ENCODE data around the gene OLFML1. TPM values are rescaled to one million over a fixed set of nuclear protein-coding genes. Genes with fewer than 3 reads are reported as not detected.

The OLFML1 gene
- total RNA-seq, 2 donors from 2014 or later = not detected

DNA sequence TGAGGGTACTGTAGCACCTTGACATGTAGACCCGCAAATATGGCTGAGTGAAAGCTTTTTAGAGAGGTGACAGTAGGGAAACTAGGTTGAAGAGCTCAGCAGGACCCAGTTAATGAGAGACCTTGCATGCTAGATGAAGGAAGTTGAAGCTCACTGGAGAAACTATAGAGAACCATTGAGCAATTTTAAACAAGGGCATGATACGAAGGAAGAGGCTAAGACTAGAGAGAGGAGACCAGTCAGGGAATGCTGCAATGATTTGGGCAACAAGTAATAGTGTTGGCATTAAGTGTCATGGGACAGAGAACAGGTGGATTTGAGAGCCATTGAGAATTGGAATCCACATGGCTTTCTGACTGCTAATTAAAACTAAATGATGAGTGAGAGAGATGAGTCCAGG is 4.1 kb downstream of the OLFML1 start:
- no peaks in the 10 kb centered on the region for H3K27me3 Mint-ChIP-seq
- no peaks in the 10 kb centered on the region for H3K9me3 Mint-ChIP-seq
- ATAC-seq (replicated peaks) = no peak
- H3K36me3 Mint-ChIP-seq (ENCODE audit: low read depth) = no peaks in the 10 kb centered on the region
- no peaks in the 10 kb centered on the region for H3K4me1 Mint-ChIP-seq
- no peak overlapping the region for H3K4me3 Mint-ChIP-seq
- H3K27ac Mint-ChIP-seq = no peak overlapping the region

DNA sequence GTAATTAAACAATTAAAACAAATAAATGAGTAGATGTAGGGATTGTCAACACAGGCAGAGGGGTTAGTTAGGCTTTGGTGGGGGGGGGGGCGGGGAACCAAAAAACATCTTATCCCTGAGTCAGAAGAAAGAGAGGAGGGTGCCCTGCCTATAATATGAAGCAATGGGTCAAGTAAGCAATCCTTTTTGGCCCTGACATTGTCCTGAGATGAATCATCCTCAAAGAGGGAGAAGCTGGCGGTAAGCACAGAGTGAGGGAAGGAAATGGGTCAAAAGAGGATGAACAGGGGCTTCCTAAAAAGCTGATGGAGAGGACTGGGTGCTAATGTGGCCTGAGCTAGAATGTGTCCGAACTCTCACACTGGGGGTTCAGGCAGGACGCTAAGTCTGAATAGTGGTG is 4.7 kb downstream of the OLFML1 start:
- Mint-ChIP-seq H3K4me3 (no peak overlapping the region), H3K27ac (no peak overlapping the region), H3K9me3 (no peaks in the 10 kb centered on the region), H3K36me3 (ENCODE audit: low read depth) (no peaks in the 10 kb centered on the region), H3K4me1 (no peaks in the 10 kb centered on the region), H3K27me3 (no peaks in the 10 kb centered on the region)
- ATAC-seq (replicated peaks) = no peak

DNA sequence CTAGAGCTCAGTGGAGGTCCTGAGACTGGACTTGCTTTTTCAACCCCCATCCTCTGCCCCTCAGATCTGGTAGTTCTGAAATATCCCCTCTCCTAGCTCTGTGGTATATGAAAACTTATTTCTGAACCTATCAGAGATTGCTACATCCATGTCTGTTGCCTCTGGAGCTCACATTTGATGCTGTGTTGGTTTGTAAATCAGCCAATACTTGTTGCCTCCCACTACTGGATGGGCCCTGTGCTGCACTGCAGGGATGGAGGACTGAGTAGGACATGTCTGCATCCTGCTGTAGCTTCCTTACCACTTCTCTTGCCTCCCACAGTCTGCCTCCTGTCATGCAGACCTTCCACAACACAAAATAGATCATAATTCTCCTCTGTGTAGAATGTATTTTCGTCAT is 5.2 kb downstream of the OLFML1 start:
- Mint-ChIP-seq H3K27me3 (no peaks in the 10 kb centered on the region), H3K9me3 (no peaks in the 10 kb centered on the region), H3K4me3 (no peak overlapping the region), H3K27ac (no peak overlapping the region), H3K36me3 (ENCODE audit: low read depth) (no peaks in the 10 kb centered on the region), H3K4me1 (no peaks in the 10 kb centered on the region)
- no peak for ATAC-seq (replicated peaks)

DNA sequence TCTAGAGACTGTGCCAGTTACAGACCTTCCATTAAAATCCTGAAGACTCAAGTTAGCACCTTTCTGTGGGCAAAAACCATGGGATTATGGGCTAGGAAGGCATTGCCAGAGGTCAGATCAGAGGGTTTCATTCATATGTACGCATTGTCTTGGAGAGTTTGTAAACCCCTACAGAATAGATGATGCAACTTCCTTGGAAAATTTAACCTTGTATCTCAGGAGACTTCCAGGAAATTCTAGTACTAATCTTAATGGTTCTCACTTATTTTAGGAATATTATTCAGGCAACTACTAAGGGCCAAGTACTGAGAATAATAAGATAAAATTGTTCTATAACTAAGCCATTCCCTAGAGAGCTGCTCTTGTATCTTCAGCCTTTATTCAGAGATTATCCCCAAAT is 6.9 kb downstream of the OLFML1 start:
- Mint-ChIP-seq H3K27me3 (no peaks in the 10 kb centered on the region), H3K4me1 (peaks cover 4% of the 10 kb centered on the region), H3K36me3 (ENCODE audit: low read depth) (no peaks in the 10 kb centered on the region), H3K9me3 (no peaks in the 10 kb centered on the region), H3K27ac (no peak overlapping the region), H3K4me3 (no peak overlapping the region)
- ATAC-seq (replicated peaks) = no peak

DNA sequence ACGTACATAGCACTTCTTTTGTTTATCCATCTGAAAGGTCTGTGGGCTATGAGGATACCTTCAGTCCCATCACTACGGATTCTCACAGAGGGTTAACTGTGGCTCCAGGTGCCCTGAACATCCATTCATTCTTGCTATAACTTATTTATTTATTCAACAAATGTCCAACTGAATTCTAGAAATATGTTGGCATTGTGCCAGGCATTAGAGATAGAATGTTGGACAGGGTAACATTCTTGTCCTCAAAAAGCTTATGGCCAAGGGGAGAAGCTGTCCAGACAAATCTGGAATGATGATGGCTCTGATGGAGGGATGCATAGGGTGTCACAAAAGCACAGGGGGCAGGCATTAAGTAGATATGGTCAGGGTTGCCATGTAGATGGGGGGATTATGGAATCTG is 8.4 kb downstream of the OLFML1 start:
- ATAC-seq (replicated peaks) = no peak
- H3K4me1 Mint-ChIP-seq = peaks cover 4% of the 10 kb centered on the region
- H3K36me3 Mint-ChIP-seq (ENCODE audit: low read depth) = no peaks in the 10 kb centered on the region
- no peak overlapping the region for H3K27ac Mint-ChIP-seq
- no peaks in the 10 kb centered on the region for H3K27me3 Mint-ChIP-seq
- no peaks in the 10 kb centered on the region for H3K9me3 Mint-ChIP-seq
- no peak overlapping the region for H3K4me3 Mint-ChIP-seq

DNA sequence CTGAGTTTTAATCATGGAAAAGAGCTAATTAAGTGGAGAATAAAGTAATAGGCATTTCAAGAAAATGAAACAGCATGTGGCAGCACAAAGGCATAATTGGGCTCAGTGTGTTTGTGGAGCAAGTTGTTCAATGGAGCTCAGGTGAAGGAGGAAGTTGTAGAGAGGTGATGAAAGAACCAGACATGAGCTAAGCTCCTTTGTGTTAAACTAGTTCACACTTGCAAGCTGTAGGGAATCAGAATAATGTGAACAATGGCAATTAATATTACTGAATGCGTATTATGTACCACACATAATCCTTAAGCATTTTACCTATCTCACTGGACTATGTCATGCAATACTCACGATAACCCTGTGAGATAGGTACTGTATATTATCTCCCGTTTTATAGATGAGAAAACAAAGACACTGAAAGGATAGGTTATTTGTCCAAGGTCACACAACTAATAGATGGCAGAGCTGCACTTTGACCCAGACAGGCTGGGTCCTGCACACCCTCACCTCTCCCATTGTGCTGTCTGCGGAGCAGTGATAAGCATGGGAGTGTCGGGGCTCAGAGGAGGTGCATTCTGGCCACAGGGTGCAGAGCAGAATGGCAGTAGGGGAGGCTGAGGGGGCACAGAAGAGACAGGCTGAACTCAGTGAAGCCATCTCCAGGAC is 8.9 kb downstream of the OLFML1 start:
- no peak overlapping the region for H3K27ac Mint-ChIP-seq
- H3K4me1 Mint-ChIP-seq = peaks cover 4% of the 10 kb centered on the region
- H3K27me3 Mint-ChIP-seq = no peaks in the 10 kb centered on the region
- no peak overlapping the region for H3K4me3 Mint-ChIP-seq
- no peaks in the 10 kb centered on the region for H3K36me3 Mint-ChIP-seq (ENCODE audit: low read depth)
- H3K9me3 Mint-ChIP-seq = no peaks in the 10 kb centered on the region
- ATAC-seq (replicated peaks) = no peak

DNA sequence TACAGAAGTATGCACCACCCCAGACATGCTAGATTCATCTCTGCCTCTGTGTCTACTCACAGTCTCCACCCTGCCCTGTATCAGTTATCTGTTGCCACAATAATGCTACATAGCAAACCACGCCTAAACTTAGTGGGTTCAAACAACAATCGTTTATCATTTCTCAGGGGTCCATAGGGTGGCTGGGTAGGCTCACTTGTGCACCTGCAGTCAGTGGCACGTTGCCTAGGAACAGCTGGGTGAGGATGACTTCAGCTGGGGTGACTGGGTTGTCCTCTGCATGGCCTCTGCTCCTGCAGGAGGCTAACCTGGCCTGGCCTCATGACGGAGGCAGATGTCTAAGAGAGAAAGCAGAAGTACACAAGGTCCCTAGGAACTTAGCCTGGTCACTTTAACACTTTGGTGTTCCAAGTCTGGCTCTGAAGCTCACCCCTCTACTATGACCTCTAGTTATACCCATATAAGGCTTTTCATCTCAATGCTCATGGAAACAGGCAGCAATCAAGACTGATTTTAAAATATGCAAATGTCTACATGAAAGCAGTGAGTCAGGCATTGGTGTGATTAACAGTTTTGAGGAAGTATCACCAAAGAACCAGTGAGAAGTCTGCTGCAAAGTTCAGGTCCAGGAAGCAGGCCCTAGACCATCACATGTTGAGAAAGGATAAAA is 10.7 kb downstream of the OLFML1 start:
- no peaks in the 10 kb centered on the region for H3K27me3 Mint-ChIP-seq
- H3K4me1 Mint-ChIP-seq = peaks cover 4% of the 10 kb centered on the region
- ATAC-seq (replicated peaks) = peak; percentile 73
- no peaks in the 10 kb centered on the region for H3K36me3 Mint-ChIP-seq (ENCODE audit: low read depth)
- peak overlapping the region; percentile 1 for H3K27ac Mint-ChIP-seq
- H3K4me3 Mint-ChIP-seq = no peak overlapping the region
- H3K9me3 Mint-ChIP-seq = no peaks in the 10 kb centered on the region

DNA sequence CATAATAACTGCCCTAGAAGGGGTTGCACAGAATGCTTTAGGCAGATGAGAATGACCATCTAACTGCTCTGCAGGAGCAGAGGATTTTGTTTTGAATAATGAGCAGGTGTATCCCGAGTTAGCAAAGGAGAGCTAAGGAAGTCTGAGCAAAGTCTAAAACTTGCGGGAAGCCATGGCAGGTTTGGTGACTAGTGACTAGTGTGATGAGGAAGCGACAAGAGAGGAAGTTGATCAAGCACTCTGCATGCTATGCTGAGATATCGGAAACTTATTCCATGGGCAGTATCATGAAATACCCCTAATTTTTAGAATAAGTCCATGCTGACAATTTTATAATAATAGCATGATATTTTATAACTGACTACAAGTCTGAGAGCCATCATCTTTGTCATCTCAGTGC is 12.9 kb downstream of the OLFML1 start:
- no peaks in the 10 kb centered on the region for H3K9me3 Mint-ChIP-seq
- H3K4me1 Mint-ChIP-seq = peaks cover 4% of the 10 kb centered on the region
- no peak for ATAC-seq (replicated peaks)
- H3K27me3 Mint-ChIP-seq = no peaks in the 10 kb centered on the region
- H3K4me3 Mint-ChIP-seq = no peak overlapping the region
- H3K27ac Mint-ChIP-seq = no peak overlapping the region
- H3K36me3 Mint-ChIP-seq (ENCODE audit: low read depth) = no peaks in the 10 kb centered on the region

DNA sequence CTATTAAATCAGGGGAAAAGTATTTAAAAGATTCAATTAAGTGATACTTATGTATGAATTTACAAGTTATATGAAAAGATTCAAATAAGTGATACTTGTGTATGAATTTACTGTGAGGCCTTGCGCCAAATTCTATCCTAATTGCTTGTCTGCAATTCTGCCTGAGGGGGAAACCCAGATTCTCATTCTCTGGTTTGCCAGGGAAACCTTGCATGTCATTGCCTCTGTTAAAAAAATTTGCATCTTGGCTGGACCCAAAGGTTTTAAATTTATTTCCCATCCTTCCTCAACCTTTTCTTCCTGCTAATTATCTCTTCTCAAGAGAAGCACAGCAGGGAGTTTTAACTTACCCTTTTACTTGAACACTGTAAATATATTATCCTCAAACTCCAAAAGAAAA is 13.8 kb downstream of the OLFML1 start:
- H3K4me1 Mint-ChIP-seq = peaks cover 4% of the 10 kb centered on the region
- no peaks in the 10 kb centered on the region for H3K27me3 Mint-ChIP-seq
- no peak for ATAC-seq (replicated peaks)
- H3K9me3 Mint-ChIP-seq = no peaks in the 10 kb centered on the region
- H3K36me3 Mint-ChIP-seq (ENCODE audit: low read depth) = no peaks in the 10 kb centered on the region
- no peak overlapping the region for H3K4me3 Mint-ChIP-seq
- H3K27ac Mint-ChIP-seq = no peak overlapping the region

DNA sequence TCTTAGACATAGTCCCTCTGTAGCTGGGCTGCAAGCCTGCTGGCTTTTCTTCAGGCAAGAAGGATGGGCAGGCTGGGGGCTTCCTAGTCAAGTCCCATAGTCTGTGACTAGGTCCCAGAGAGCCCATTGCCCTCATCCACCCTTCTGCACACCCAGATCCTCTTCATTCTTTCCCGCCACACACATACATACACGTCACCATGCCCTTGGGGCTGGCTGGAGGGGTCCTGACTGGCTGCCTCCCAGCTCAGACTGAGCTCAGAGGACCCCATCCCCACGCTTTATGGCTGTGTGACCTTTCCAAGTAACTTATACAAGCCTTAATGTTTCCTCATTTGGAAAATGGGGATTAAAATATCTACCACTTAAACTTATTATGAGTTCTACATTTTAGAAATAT is 14.9 kb downstream of the OLFML1 start:
- peaks cover 4% of the 10 kb centered on the region for H3K4me1 Mint-ChIP-seq
- H3K27ac Mint-ChIP-seq = no peak overlapping the region

DNA sequence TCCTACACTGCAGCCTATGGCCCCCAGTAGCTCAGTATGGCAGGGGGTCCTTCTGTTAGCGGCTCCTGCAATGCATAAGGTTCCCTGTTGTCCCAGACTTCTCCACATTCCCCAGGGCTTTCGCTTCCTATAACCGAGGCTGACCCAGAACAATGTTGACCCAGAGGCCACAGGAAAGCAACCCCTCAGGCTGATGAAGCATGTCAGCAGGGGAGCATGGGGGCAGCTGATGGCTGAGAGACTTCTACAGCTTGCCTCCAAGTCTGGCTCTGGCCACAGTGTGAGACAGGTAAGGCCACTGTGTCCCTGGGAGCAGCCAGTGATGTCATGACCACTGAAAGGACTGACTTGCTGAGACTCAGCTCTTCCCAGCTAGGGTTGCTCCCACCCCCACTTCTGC is 15.9 kb downstream of the OLFML1 start:
- Mint-ChIP-seq H3K36me3 (ENCODE audit: low read depth) (no peaks in the 10 kb centered on the region), H3K27ac (no peak overlapping the region), H3K9me3 (no peaks in the 10 kb centered on the region), H3K27me3 (no peaks in the 10 kb centered on the region), H3K4me1 (peaks cover under 1% of the 10 kb centered on the region), H3K4me3 (no peak overlapping the region)
- ATAC-seq (replicated peaks) = no peak

More for the DNA sequence above, 14.9 kb downstream of the OLFML1 start:
- Mint-ChIP-seq H3K36me3 (ENCODE audit: low read depth) (no peaks in the 10 kb centered on the region), H3K9me3 (no peaks in the 10 kb centered on the region), H3K27me3 (no peaks in the 10 kb centered on the region), H3K4me3 (no peak overlapping the region)
- ATAC-seq (replicated peaks) = no peak

DNA sequence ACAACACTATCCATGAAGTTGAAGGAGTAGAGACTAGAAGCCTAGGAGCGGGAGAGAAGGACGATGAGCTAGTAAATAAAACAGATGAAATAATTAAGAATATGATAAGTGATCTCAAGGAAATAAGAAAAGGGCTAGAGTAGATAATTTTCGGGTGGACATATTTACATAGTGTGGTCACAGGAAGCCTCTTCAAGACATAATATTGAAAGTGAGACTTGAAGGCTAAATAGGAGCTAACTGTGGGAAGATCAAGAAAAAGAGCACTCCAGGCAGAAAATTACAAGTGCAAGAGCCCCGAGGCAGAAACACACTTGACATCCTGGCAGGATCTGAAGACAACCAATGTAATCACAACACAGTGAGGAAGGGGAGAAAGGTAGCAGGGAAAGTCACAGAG is 16.6 kb downstream of the OLFML1 start:
- no peaks in the 10 kb centered on the region for H3K36me3 Mint-ChIP-seq (ENCODE audit: low read depth)
- H3K4me1 Mint-ChIP-seq = no peaks in the 10 kb centered on the region
- no peaks in the 10 kb centered on the region for H3K9me3 Mint-ChIP-seq
- no peaks in the 10 kb centered on the region for H3K27me3 Mint-ChIP-seq
- H3K4me3 Mint-ChIP-seq = no peak overlapping the region
- H3K27ac Mint-ChIP-seq = no peak overlapping the region
- ATAC-seq (replicated peaks) = no peak

DNA sequence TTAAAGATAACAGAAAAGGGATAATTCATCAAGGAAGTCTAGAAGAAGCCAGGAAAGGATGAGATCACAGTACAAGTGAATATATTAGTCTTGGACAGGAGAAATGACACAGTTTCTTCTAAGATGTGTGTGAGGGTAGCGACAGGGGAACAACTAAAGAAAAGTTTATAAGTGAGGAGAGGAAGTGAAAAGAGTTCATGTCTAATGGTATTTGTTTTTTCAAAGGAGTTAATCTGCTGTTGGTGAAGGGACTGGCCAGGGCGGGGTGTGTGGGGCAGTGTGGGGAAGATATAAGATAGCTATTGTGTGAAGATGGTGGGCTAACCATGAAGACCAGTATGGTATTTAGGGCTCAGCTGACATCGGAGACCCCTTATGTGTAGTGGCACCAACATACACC is 20.9 kb downstream of the OLFML1 start:
- H3K27ac Mint-ChIP-seq = no peak overlapping the region
- no peak overlapping the region for H3K4me3 Mint-ChIP-seq
- H3K4me1 Mint-ChIP-seq = no peaks in the 10 kb centered on the region
- no peak for ATAC-seq (replicated peaks)
- H3K27me3 Mint-ChIP-seq = no peaks in the 10 kb centered on the region
- no peaks in the 10 kb centered on the region for H3K9me3 Mint-ChIP-seq
- H3K36me3 Mint-ChIP-seq (ENCODE audit: low read depth) = no peaks in the 10 kb centered on the region

DNA sequence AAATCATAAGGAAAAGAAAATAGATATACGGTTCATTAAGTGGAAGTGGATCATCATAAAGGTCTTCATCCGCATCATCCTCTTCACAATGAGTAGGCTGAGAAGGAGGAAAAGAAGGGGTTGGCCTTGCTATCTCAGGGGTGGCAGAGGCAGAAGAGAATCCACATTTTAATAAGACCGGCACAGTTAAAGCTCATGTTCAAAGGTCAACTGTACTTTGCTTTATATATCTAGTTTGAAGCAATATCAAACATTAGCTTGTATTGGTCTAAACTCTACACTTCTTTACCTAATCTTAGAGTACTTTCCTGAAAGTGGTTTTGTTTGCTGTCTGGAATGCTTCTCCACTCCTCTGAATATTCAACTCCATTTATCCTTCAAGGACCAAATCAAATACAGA is 22.8 kb downstream of the OLFML1 start:
- H3K9me3 Mint-ChIP-seq = no peaks in the 10 kb centered on the region
- no peak for ATAC-seq (replicated peaks)
- no peaks in the 10 kb centered on the region for H3K27me3 Mint-ChIP-seq
- H3K4me3 Mint-ChIP-seq = no peak overlapping the region
- no peaks in the 10 kb centered on the region for H3K4me1 Mint-ChIP-seq
- no peak overlapping the region for H3K27ac Mint-ChIP-seq
- H3K36me3 Mint-ChIP-seq (ENCODE audit: low read depth) = no peaks in the 10 kb centered on the region

DNA sequence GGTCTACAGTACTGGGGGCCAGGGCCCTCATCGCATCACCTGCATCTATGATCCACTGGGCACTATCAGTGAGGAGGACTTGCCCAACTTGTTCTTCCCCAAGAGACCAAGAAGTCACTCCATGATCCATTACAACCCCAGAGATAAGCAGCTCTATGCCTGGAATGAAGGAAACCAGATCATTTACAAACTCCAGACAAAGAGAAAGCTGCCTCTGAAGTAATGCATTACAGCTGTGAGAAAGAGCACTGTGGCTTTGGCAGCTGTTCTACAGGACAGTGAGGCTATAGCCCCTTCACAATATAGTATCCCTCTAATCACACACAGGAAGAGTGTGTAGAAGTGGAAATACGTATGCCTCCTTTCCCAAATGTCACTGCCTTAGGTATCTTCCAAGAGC is 24.7 kb downstream of the OLFML1 start:
- no peaks in the 10 kb centered on the region for H3K36me3 Mint-ChIP-seq (ENCODE audit: low read depth)
- ATAC-seq (replicated peaks) = no peak
- no peak overlapping the region for H3K27ac Mint-ChIP-seq
- H3K9me3 Mint-ChIP-seq = no peaks in the 10 kb centered on the region
- no peaks in the 10 kb centered on the region for H3K27me3 Mint-ChIP-seq
- H3K4me1 Mint-ChIP-seq = peaks cover 3% of the 10 kb centered on the region
- H3K4me3 Mint-ChIP-seq = no peak overlapping the region
